K562 (cell line): ENCODE results near the gene KAZN. TPM values are rescaled to one million over a fixed set of nuclear protein-coding genes. Genes with fewer than 3 reads are reported as not detected.

Experiments used
- ARNT ChIP-seq, 2 experiments: fragments of 450-650 bp; IDR thresholded peaks; 2 replicates each; pipeline ENCODE4 v1.6.1; 2016; ENCODE audit warnings: mild to moderate bottlenecking in 1 of 2
- CREB1 ChIP-seq, 2 experiments: sonication (generic) in 1 of 2; formaldehyde crosslinking in 1 of 2; IDR thresholded peaks; 2 replicates each; pipeline versions ENCODE4 v1.6.1 to v1.8.0; 2012 to 2022; ENCODE audit warnings: inconsistent platforms in 1 of 2, mild to moderate bottlenecking in 1 of 2, missing genetic modification reagents in 1 of 2, moderate library complexity in 1 of 2
- CSDE1 ChIP-seq, 2 experiments: fragments of 450-650 bp; IDR thresholded peaks; 2 replicates each; pipeline ENCODE4 v1.6.1; 2016; ENCODE audit warnings: mild to moderate bottlenecking in 1 of 2
- EWSR1 ChIP-seq: fragments of 450-650 bp; IDR thresholded peaks from 2 replicates; pipeline ENCODE4 v1.6.1; 2018; ENCODE audit warnings: borderline replicate concordance, mild to moderate bottlenecking, low read depth, moderate library complexity; ENCODE audit not compliant: partially characterized antibody
- HLTF ChIP-seq: fragments of 450-650 bp; IDR thresholded peaks from 2 replicates; pipeline ENCODE4 v1.6.1; 2016
- JUNB ChIP-seq: fragments of 450-650 bp; formaldehyde crosslinking; conservative IDR thresholded peaks from 2 replicates; pipeline ENCODE4 v1.4.0; 2020; ENCODE audit warnings: mild to moderate bottlenecking
- KLF1 ChIP-seq: fragments of 450-650 bp; IDR thresholded peaks from 2 replicates; pipeline ENCODE4 v1.6.1; 2016; ENCODE audit warnings: missing genetic modification characterization, missing compliant biosample characterization
- KLF16 ChIP-seq: IDR thresholded peaks from 2 replicates; pipeline ENCODE4 v1.6.1; 2016; ENCODE audit warnings: antibody characterized with exemption
- MCM3 ChIP-seq: fragments of 450-650 bp; IDR thresholded peaks from 2 replicates; pipeline ENCODE4 v1.6.1; 2016
- NELFE ChIP-seq: IDR thresholded peaks from 2 replicates; pipeline ENCODE4 v1.6.1; 2011; ENCODE audit warnings: mild to moderate bottlenecking; ENCODE audit not compliant: insufficient read depth, insufficient read length
- POLR2A ChIP-seq: fragments of 450-650 bp; conservative IDR thresholded peaks from 2 replicates; pipeline ENCODE4 v1.6.1; 2016
- POLR2G ChIP-seq: fragments of 200-400 bp; formaldehyde crosslinking; IDR thresholded peaks from 2 replicates; pipeline ENCODE4 v1.6.1; 2017; ENCODE audit warnings: low read depth, mild to moderate bottlenecking, antibody characterized with exemption, low read length, moderate library complexity
- SIN3A ChIP-seq, 2 experiments: fragments of 150-350 bp in 1 of 2; IDR thresholded peaks; 2 replicates each; pipeline ENCODE4 v1.6.1; 2011 to 2016; ENCODE audit warnings: borderline replicate concordance in 2 of 2, low read depth in 2 of 2, low read length in 2 of 2, mild to moderate bottlenecking in 2 of 2, moderate library complexity in 2 of 2; ENCODE audit not compliant: control insufficient read depth in 1 of 2
- SIX5 ChIP-seq, 2 experiments: IDR thresholded peaks; 2 replicates each; pipeline ENCODE4 v1.6.1; 2011; ENCODE audit warnings: low read length in 2 of 2, borderline replicate concordance in 1 of 2, low read depth in 1 of 2, mild to moderate bottlenecking in 1 of 2, moderate library complexity in 1 of 2; ENCODE audit not compliant: insufficient read depth in 1 of 2
- SMAD4 ChIP-seq: fragments of 250-450 bp; sonication (Bioruptor Pico); conservative IDR thresholded peaks from 2 replicates; pipeline ENCODE4 v1.8.0; 2021; ENCODE audit warnings: inconsistent platforms, mild to moderate bottlenecking, moderate library complexity
- SMARCC2 ChIP-seq: fragments of 450-650 bp; IDR thresholded peaks from 2 replicates; pipeline ENCODE4 v1.6.1; 2017; ENCODE audit warnings: antibody characterized with exemption, moderate library complexity, mild to moderate bottlenecking, low read depth
- SREBF2 ChIP-seq: sonication (generic); formaldehyde crosslinking; IDR thresholded peaks from 2 replicates; pipeline ENCODE4 v1.4.0; 2020; ENCODE audit warnings: mild to moderate bottlenecking, missing genetic modification reagents
- TBL1XR1 ChIP-seq, 2 experiments: IDR thresholded peaks; 2 replicates each; pipeline ENCODE4 v1.6.1; 2012; ENCODE audit warnings: improper control_type of control experiment in 2 of 2, low read length in 2 of 2, mild to moderate bottlenecking in 1 of 2
- TCF3 ChIP-seq: sonication (generic); formaldehyde crosslinking; IDR thresholded peaks from 2 replicates; pipeline ENCODE4 v1.4.0; 2020; ENCODE audit warnings: mild to moderate bottlenecking, missing genetic modification reagents
- TSC22D4 ChIP-seq: fragments of 450-650 bp; IDR thresholded peaks from 2 replicates; pipeline ENCODE4 v1.6.1; 2016; ENCODE audit warnings: missing genetic modification characterization, missing biosample characterization, control low read depth
- XRCC3 ChIP-seq: fragments of 450-650 bp; IDR thresholded peaks from 2 replicates; pipeline ENCODE4 v1.6.1; 2017; ENCODE audit warnings: mild to moderate bottlenecking, moderate library complexity
- ZEB2 ChIP-seq: fragments of 450-650 bp; IDR thresholded peaks from 2 replicates; pipeline ENCODE4 v1.6.1; 2016
- ZNF133 ChIP-seq: fragments of 250-450 bp; sonication (Bioruptor Pico); IDR thresholded peaks from 2 replicates; pipeline ENCODE4 v1.4.0; 2020; ENCODE audit warnings: mild to moderate bottlenecking
- ZNF212 ChIP-seq: fragments of 450-650 bp; formaldehyde crosslinking; IDR thresholded peaks from 2 replicates; pipeline ENCODE4 v1.4.0; 2020; ENCODE audit warnings: mild to moderate bottlenecking
- ZNF263 ChIP-seq: sonication (generic); formaldehyde crosslinking; IDR thresholded peaks from 2 replicates; pipeline ENCODE4 v1.8.0; 2022; ENCODE audit warnings: mild to moderate bottlenecking, missing genetic modification reagents, borderline replicate concordance
- ZSCAN32 ChIP-seq: fragments of 450-650 bp; formaldehyde crosslinking; IDR thresholded peaks from 2 replicates; pipeline ENCODE4 v1.4.0; 2020; ENCODE audit warnings: mild to moderate bottlenecking, moderate library complexity
- polyA plus RNA-seq, 8 experiments: library from polyadenylated mRNA; depleted of rRNA in 4 of 8; stranded (reverse) in 5 of 8; unstranded in 3 of 8; fragments of >200 nt; fragmentation: Nextera tagmentation in 2 of 8; fragmentation: Illumina TruSeq in 1 of 8; extraction: Ambion mirVana in 2 of 8; extraction: Trizol in 1 of 8; gene quantifications; 2 replicates each; pipeline versions ENCODE4 v1.2.1 to v1.2.3, GENCODE V29; 2011 to 2014; ENCODE audit warnings: inconsistent platforms in 1 of 8, missing spikeins in 1 of 8
- total RNA-seq, 7 experiments: library from RNA; depleted of rRNA in 6 of 7; stranded (reverse); fragments of >200 nt in 6 of 7; fragmentation: Illumina TruSeq in 2 of 7; extraction: Trizol in 2 of 7; gene quantifications; 2 replicates each; pipeline versions ENCODE4 v1.2.1 to v1.2.3, GENCODE V29; 2011 to 2021; ENCODE audit warnings: low replicate concordance in 1 of 7
- TF ChIP-seq, protein P1 (sequence below): fragments of 200-400 bp; formaldehyde crosslinking; IDR thresholded peaks from 2 replicates; pipeline ENCODE4 v1.6.1; 2017; ENCODE audit warnings: mild to moderate bottlenecking, low read depth, low read length, moderate library complexity
- TF ChIP-seq, protein P2 (sequence below): sonication (generic); formaldehyde crosslinking; IDR thresholded peaks from 2 replicates; pipeline ENCODE4 v1.8.1; 2022; ENCODE audit warnings: missing genetic modification reagents

KAZN gene
- total and polyA plus RNA-seq, 9 of the 15 experiments (the other 6 are each of a cell fraction or from before 2014, with no cell fraction given), result 2.1 to 21.6 (median 5.4) TPM

DNA sequence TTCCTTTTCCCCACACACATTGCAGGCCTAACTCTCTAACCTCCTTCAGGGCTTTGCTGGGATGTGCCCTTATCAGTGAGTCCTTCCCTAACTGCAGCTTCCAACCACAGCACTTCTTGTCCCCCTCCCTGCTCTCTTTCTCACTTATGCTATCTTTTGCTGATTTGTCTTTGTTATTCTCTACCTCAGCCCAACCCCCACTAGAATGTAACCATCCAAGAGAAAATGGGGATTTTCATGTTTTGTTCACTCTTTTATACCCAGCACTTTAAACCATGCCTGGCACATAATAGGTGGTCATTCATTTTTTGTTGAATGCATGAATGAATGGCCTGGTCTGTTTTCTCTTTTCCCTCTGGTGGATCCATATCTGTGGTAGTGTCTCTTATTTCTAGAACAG is 243.5 kb downstream of the KAZN start (continued):
- TF ChIP-seq SIN3A (IDR thresholded peaks at IDR 0.05; ENCODE audit: borderline replicate concordance in 2 of 2, control insufficient read depth in 1 of 2, low read depth in 2 of 2, low read length in 2 of 2) (no peak), SREBF2 (no peak), ZEB2 (peak; percentile 61; the same call in 1 of the 2 replicates), POLR2G (no peak), CREB1 (IDR thresholded peaks at IDR 0.05) (no peak), CREB1 (CRISPR knock-in tag; IDR thresholded peaks at IDR 0.05) (no peak), JUNB (no peak), ZNF212 (CRISPR knock-in tag) (no peak), ZNF263 (CRISPR knock-in tag) (no peak), ZNF133 (CRISPR knock-in tag) (no peak), CSDE1 (IDR thresholded peaks at IDR 0.05) (0 out of 4 replicates have a peak, but pooled peaks of 1 of the 2 experiments have one; percentile 21), EWSR1 (no peak), TSC22D4 (tag) (no peak), ZSCAN32 (CRISPR knock-in tag) (no peak), SMAD4 (CRISPR knock-in tag) (no peak), HLTF (no peak), KLF1 (no peak), SMARCC2 (no peak), MCM3 (no peak), KLF16 (no peak), XRCC3 (peak; percentile 90; the same call in 1 of the 2 replicates), NELFE (no peak), TCF3 (CRISPR knock-in tag) (peak; percentile 19; the same call in 1 of the 2 replicates), POLR2A (no peak), TBL1XR1 (IDR thresholded peaks at IDR 0.05; ENCODE audit: low read length in 2 of 2) (no peak), ARNT (IDR thresholded peaks at IDR 0.05) (0 out of 4 replicates have a peak, but pooled peaks of 1 of the 2 experiments have one; percentile 47), SIX5 (IDR thresholded peaks at IDR 0.05; ENCODE audit: borderline replicate concordance in 1 of 2, insufficient read depth in 1 of 2, low read depth in 1 of 2, low read length in 2 of 2) (no peak)
- TF ChIP-seq, protein P1, sequence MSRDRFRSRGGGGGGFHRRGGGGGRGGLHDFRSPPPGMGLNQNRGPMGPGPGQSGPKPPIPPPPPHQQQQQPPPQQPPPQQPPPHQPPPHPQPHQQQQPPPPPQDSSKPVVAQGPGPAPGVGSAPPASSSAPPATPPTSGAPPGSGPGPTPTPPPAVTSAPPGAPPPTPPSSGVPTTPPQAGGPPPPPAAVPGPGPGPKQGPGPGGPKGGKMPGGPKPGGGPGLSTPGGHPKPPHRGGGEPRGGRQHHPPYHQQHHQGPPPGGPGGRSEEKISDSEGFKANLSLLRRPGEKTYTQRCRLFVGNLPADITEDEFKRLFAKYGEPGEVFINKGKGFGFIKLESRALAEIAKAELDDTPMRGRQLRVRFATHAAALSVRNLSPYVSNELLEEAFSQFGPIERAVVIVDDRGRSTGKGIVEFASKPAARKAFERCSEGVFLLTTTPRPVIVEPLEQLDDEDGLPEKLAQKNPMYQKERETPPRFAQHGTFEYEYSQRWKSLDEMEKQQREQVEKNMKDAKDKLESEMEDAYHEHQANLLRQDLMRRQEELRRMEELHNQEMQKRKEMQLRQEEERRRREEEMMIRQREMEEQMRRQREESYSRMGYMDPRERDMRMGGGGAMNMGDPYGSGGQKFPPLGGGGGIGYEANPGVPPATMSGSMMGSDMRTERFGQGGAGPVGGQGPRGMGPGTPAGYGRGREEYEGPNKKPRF, result no peak
- TF ChIP-seq, protein P2, sequence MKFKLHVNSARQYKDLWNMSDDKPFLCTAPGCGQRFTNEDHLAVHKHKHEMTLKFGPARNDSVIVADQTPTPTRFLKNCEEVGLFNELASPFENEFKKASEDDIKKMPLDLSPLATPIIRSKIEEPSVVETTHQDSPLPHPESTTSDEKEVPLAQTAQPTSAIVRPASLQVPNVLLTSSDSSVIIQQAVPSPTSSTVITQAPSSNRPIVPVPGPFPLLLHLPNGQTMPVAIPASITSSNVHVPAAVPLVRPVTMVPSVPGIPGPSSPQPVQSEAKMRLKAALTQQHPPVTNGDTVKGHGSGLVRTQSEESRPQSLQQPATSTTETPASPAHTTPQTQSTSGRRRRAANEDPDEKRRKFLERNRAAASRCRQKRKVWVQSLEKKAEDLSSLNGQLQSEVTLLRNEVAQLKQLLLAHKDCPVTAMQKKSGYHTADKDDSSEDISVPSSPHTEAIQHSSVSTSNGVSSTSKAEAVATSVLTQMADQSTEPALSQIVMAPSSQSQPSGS, result no peak
